ENCODE data around the gene ALKBH5. TPM values are rescaled to one million over a fixed set of nuclear protein-coding genes. Genes with fewer than 3 reads are reported as not detected.
"Not testable (repeated sequence)": the region's sequence is repeated elsewhere in the genome, so short reads cannot be mapped to it uniquely, and the experiment has no call there.

The ALKBH5 gene
- polyA plus RNA-seq, 1 experiment = 97.5 TPM

GRCh38 chr17:18208092-18208491 lies 24.5 kb downstream of the ALKBH5 start:
- POLR2A ChIA-PET = no interaction called here

GRCh38 chr17:18213666-18214270 lies 30.1 kb downstream of the ALKBH5 start:
- no peaks in the 10 kb centered on the region for H3K27me3 ChIP-seq (ENCODE audit: control insufficient read depth, insufficient read depth, low read length)
- H3K36me3 ChIP-seq (ENCODE audit: control insufficient read depth, insufficient read depth, low read length) = peaks cover 12% of the 10 kb centered on the region
- POLR2A ChIA-PET = no interaction called here
- no peak for DNase-seq (ENCODE audit: low read depth)
- no peak overlapping the region for H3K4me3 ChIP-seq (ENCODE audit: low read depth, low read length)
- TF ChIP-seq, protein P1, sequence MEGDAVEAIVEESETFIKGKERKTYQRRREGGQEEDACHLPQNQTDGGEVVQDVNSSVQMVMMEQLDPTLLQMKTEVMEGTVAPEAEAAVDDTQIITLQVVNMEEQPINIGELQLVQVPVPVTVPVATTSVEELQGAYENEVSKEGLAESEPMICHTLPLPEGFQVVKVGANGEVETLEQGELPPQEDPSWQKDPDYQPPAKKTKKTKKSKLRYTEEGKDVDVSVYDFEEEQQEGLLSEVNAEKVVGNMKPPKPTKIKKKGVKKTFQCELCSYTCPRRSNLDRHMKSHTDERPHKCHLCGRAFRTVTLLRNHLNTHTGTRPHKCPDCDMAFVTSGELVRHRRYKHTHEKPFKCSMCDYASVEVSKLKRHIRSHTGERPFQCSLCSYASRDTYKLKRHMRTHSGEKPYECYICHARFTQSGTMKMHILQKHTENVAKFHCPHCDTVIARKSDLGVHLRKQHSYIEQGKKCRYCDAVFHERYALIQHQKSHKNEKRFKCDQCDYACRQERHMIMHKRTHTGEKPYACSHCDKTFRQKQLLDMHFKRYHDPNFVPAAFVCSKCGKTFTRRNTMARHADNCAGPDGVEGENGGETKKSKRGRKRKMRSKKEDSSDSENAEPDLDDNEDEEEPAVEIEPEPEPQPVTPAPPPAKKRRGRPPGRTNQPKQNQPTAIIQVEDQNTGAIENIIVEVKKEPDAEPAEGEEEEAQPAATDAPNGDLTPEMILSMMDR (IDR thresholded peaks at IDR 0.05; ENCODE audit: insufficient read depth, low read depth, low read length) = no peak
- CTCF ChIA-PET = no interaction called here

More at GRCh38 chr17:18208092-18208491, 24.5 kb downstream of the ALKBH5 start:
- Histone ChIP-seq H3K27me3 (ENCODE audit: control insufficient read depth, insufficient read depth, low read length) (no peaks in the 10 kb centered on the region), H3K36me3 (ENCODE audit: control insufficient read depth, insufficient read depth, low read length) (peaks cover 35% of the 10 kb centered on the region), H3K4me3 (ENCODE audit: low read depth, low read length) (no peak overlapping the region)
- TF ChIP-seq, protein P1 (IDR thresholded peaks at IDR 0.05; ENCODE audit: insufficient read depth, low read depth, low read length) = no peak
- CTCF ChIA-PET = interaction anchor here (1.0 to 6.5 kb wide), 3 partner anchors 9 to 17 kb away, joined by 4 to 34 read pairs (median 6); no protein-coding TSS in a partner anchor
- DNase-seq (ENCODE audit: low read depth) = no peak

GRCh38 chr17:18216906-18217305 lies 33.3 kb downstream of the ALKBH5 start:
- H3K27me3 ChIP-seq (ENCODE audit: control insufficient read depth, insufficient read depth, low read length); H3K36me3 ChIP-seq (ENCODE audit: control insufficient read depth, insufficient read depth, low read length); POLR2A ChIA-PET; DNase-seq (ENCODE audit: low read depth); H3K4me3 ChIP-seq (ENCODE audit: low read depth, low read length): not testable (repeated sequence)
- CTCF ChIA-PET = interaction anchor here (0.6 to 2.3 kb wide), 11 partner anchors 9 to 323 kb away, joined by 3 to 14 read pairs (median 3); no protein-coding TSS in a partner anchor

DNA sequence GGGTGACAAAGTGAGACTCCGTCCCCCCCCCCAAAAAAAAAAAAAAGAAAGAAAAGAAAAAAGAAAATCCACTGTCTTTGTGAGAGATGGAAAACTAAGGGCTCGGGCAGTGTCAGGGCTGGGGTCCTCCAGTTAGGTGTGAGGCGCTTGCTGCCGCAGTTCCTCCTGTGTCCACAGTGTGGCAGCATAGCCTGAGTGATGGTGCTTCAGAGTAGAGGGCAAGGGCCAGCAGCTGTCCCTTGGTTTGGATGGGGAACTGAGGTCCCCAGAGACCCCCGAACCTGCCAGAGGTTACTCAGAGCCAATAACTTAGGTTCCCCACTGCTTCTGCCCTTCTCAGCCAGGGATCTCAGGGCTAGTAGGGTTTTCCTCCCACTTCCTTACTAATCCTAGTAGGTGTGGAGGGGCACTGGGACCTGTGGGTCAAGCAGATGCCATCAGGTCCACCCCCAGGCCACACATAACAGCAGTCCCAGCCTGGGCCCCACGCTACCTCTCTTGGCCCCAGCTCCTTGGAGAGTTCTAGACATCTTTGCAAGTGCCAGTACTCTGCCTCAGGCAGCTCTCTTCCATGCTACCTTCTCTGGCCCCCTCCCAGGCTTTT lies 33.9 kb downstream of the ALKBH5 start:
- no peak for DNase-seq (ENCODE audit: low read depth)
- Histone ChIP-seq H3K27me3 (ENCODE audit: control insufficient read depth, insufficient read depth, low read length) (no peaks in the 10 kb centered on the region), H3K36me3 (ENCODE audit: control insufficient read depth, insufficient read depth, low read length) (no peaks in the 10 kb centered on the region), H3K4me3 (ENCODE audit: low read depth, low read length) (no peak overlapping the region)
- TF ChIP-seq, protein P1 (IDR thresholded peaks at IDR 0.05; ENCODE audit: insufficient read depth, low read depth, low read length) = peak; percentile 97
- POLR2A ChIA-PET = no interaction called here
- CTCF ChIA-PET = interaction anchor here (0.6 to 3.7 kb wide), 16 partner anchors 10 to 103 kb away, joined by 3 to 34 read pairs (median 5); no protein-coding TSS in a partner anchor

DNA sequence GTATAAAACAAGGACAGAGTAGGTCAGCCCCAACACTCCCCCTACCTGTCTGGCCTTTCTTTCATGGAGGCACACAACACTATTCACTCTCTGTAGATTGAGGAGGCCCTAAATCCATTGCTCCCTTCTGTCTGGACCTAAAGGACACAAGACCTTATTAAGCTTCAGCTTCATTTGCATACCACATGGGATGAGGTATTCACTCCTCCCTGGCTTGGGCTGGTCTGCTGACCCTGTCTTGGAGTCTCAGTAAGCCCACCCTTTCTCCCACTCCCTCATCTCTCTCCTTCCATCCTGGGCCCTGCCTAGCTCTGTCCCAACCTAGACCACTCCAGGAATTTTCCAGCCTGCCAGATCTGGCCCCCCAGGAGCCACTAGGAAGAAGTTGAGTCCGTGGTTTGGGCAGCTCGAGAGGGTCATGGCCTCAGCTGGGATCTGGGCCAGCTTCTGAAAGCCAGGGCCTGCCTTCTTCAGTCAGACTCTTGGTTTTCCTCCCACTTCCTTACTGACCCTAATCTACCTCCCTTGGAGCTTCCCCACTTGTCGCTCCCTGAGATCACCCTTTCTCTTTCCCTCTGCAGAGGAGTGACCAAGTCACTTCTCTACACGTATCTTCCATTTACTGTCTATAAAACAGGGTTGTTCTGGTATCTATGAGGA lies 35.3 kb downstream of the ALKBH5 start:
- no peak for DNase-seq (ENCODE audit: low read depth)
- TF ChIP-seq, protein P1 (IDR thresholded peaks at IDR 0.05; ENCODE audit: insufficient read depth, low read depth, low read length) = 0 out of 2 replicates have a peak, but pooled peaks have one; percentile 1
- no peaks in the 10 kb centered on the region for H3K36me3 ChIP-seq (ENCODE audit: control insufficient read depth, insufficient read depth, low read length)
- ChIA-PET POLR2A (no interaction called here), CTCF (interaction anchor here (2.3 to 3.7 kb wide), 2 partner anchors 11 to 27 kb away, joined by 6 to 34 read pairs; no protein-coding TSS in a partner anchor)
- no peak overlapping the region for H3K4me3 ChIP-seq (ENCODE audit: low read depth, low read length)
- no peaks in the 10 kb centered on the region for H3K27me3 ChIP-seq (ENCODE audit: control insufficient read depth, insufficient read depth, low read length)

Data from BJ (cell line).